MM.1S (cell line): ENCODE results near the gene PRR13.

Experiments used
- DNase-seq: peaks from one replicate; pipeline ENCODE4 v3.0.0-alpha.2; 2015
- H2AFZ ChIP-seq: fragments of 300-600 bp; sonication (generic); 2 replicates; pipeline ENCODE4 v1.6.0; 2016; ENCODE audit warnings: antibody characterized with exemption, low read length
- H3F3A ChIP-seq: fragments of 300-600 bp; sonication (generic); 2 replicates; pipeline ENCODE4 v1.6.1; 2016; ENCODE audit warnings: mild to moderate bottlenecking, antibody characterized with exemption, low read length, moderate library complexity, mixed read lengths; ENCODE audit not compliant: insufficient read depth
- H3K27ac ChIP-seq: fragments of 300-600 bp; sonication (generic); 2 replicates; pipeline ENCODE4 v1.5.1; 2016; ENCODE audit warnings: mild to moderate bottlenecking, low read length
- H3K27me3 ChIP-seq: fragments of 300-600 bp; sonication (generic); replicated peaks from 2 replicates; pipeline ENCODE4 v1.6.0; 2016; ENCODE audit warnings: low read length; ENCODE audit not compliant: insufficient read depth
- H3K36me3 ChIP-seq: fragments of 300-600 bp; sonication (generic); replicated peaks from 2 replicates; pipeline ENCODE4 v1.6.1; 2016; ENCODE audit warnings: mild to moderate bottlenecking, low read length, mixed read lengths; ENCODE audit not compliant: insufficient read depth
- H3K4me1 ChIP-seq: fragments of 300-600 bp; sonication (generic); 2 replicates; pipeline ENCODE4 v1.6.1; 2016; ENCODE audit warnings: low read length, mixed read lengths
- H3K4me2 ChIP-seq: fragments of 300-600 bp; sonication (generic); 2 replicates; pipeline ENCODE4 v1.6.0; 2016; ENCODE audit warnings: low read depth, low read length
- H3K4me3 ChIP-seq: fragments of 300-600 bp; sonication (generic); 2 replicates; pipeline ENCODE4 v1.5.1; 2016; ENCODE audit warnings: low read length, mixed read lengths
- H3K79me2 ChIP-seq: fragments of 300-600 bp; sonication (generic); 2 replicates; pipeline ENCODE4 v1.6.1; 2016; ENCODE audit warnings: mixed run types, low read length, mixed read lengths
- H3K9ac ChIP-seq: fragments of 300-600 bp; sonication (generic); 2 replicates; pipeline ENCODE4 v1.6.1; 2016; ENCODE audit warnings: low read length, mixed read lengths
- H3K9me2 ChIP-seq: fragments of 300-600 bp; sonication (generic); replicated peaks from 2 replicates; pipeline ENCODE4 v1.6.1; 2016; ENCODE audit warnings: mild to moderate bottlenecking, low read length, mixed read lengths; ENCODE audit not compliant: insufficient read depth
- H3K9me3 ChIP-seq: fragments of 300-600 bp; sonication (generic); replicated peaks from 2 replicates; pipeline ENCODE4 v1.6.1; 2016; ENCODE audit warnings: mild to moderate bottlenecking, low read length, mixed read lengths; ENCODE audit not compliant: insufficient read depth
- H4K20me1 ChIP-seq: fragments of 300-600 bp; sonication (generic); 2 replicates; pipeline ENCODE4 v1.6.1; 2016; ENCODE audit warnings: mild to moderate bottlenecking, low read length, moderate library complexity, mixed read lengths; ENCODE audit not compliant: insufficient read depth
- CTCF ChIP-seq: fragments of 300-600 bp; sonication (generic); IDR thresholded peaks from 2 replicates; pipeline ENCODE4 v1.5.1; 2016; ENCODE audit warnings: antibody characterized with exemption, low read length, mixed read lengths
- EZH2 ChIP-seq: fragments of 300-600 bp; sonication (generic); optimal IDR thresholded peaks from 2 replicates; pipeline ENCODE3; 2017; ENCODE audit warnings: low read depth, mild to moderate bottlenecking, antibody characterized with exemption, low read length, mixed read lengths
- EZH2phosphoT487 ChIP-seq: fragments of 300-600 bp; sonication (generic); IDR thresholded peaks from 2 replicates; pipeline ENCODE4 v1.6.1; 2018; ENCODE audit warnings: antibody characterized with exemption, low read length

The PRR13 gene

GRCh38 chr12:53456654-53457366 lies 15.3 kb downstream of the PRR13 start:
- H4K20me1 ChIP-seq: peaks cover 11% of the 10 kb centered on the region

GRCh38 chr12:53459097-53459496 lies 17.6 kb downstream of the PRR13 start:
- no peaks in the 10 kb centered on the region for H3K9me2 ChIP-seq

More at GRCh38 chr12:53456654-53457366, 15.3 kb downstream of the PRR13 start:
- Histone ChIP-seq H3K4me2 (peak overlapping the region; percentile 76), H3K27me3 (no peaks in the 10 kb centered on the region), H3K27ac (peak overlapping the region; percentile 94; the same call in 1 of the 2 replicates), H3K9ac (peak overlapping the region; percentile 65; the same call in 1 of the 2 replicates), H3K79me2 (peaks cover 97% of the 10 kb centered on the region), H2AFZ (no peak overlapping the region), H3K4me3 (peak overlapping the region; percentile 95), H3K4me1 (peaks cover 43% of the 10 kb centered on the region), H3K9me2 (no peaks in the 10 kb centered on the region), H3F3A (peaks cover 95% of the 10 kb centered on the region), H3K36me3 (peaks cover 14% of the 10 kb centered on the region), H3K9me3 (no peaks in the 10 kb centered on the region)
- peak; percentile 35 for DNase-seq
- TF ChIP-seq CTCF (no peak), EZH2phosphoT487 (no peak), EZH2 (no peak)

GRCh38 chr12:53461059-53461458 lies 19.5 kb downstream of the PRR13 start:
- H3K4me2 ChIP-seq: peak overlapping the region; percentile 76
- peaks cover 98% of the 10 kb centered on the region for H3F3A ChIP-seq
- H3K36me3 ChIP-seq: peaks cover 10% of the 10 kb centered on the region
- no peak overlapping the region for H2AFZ ChIP-seq
- H3K27me3 ChIP-seq: no peaks in the 10 kb centered on the region
- peaks cover 68% of the 10 kb centered on the region for H3K4me1 ChIP-seq
- peaks cover 100% of the 10 kb centered on the region for H3K79me2 ChIP-seq
- TF ChIP-seq EZH2phosphoT487: no peak
- H3K9ac ChIP-seq: peak overlapping the region; percentile 65
- peak; percentile 89 for DNase-seq
- H3K9me3 ChIP-seq: no peaks in the 10 kb centered on the region
- H3K4me3 ChIP-seq: peak overlapping the region; percentile 45
- no peaks in the 10 kb centered on the region; the same call in 1 of the 2 replicates for H4K20me1 ChIP-seq
- H3K27ac ChIP-seq: peak overlapping the region; percentile 94
- no peaks in the 10 kb centered on the region for H3K9me2 ChIP-seq

More at GRCh38 chr12:53459097-53459496, 17.6 kb downstream of the PRR13 start:
- H3K4me2 ChIP-seq: peak overlapping the region; percentile 76
- no peak for TF ChIP-seq EZH2
- TF ChIP-seq CTCF: no peak
- TF ChIP-seq EZH2phosphoT487: no peak
- peak overlapping the region; percentile 38 for H3K4me3 ChIP-seq
- H2AFZ ChIP-seq: no peak overlapping the region
- H3K9me3 ChIP-seq: no peaks in the 10 kb centered on the region
- peaks cover 18% of the 10 kb centered on the region for H3K36me3 ChIP-seq
- peak overlapping the region; percentile 65 for H3K9ac ChIP-seq
- H3K27ac ChIP-seq: peak overlapping the region; percentile 94
- DNase-seq: no peak
- peaks cover 100% of the 10 kb centered on the region for H3K79me2 ChIP-seq
- H3K4me1 ChIP-seq: peaks cover 65% of the 10 kb centered on the region
- peaks cover 98% of the 10 kb centered on the region for H3F3A ChIP-seq
- no peaks in the 10 kb centered on the region for H3K27me3 ChIP-seq
- no peaks in the 10 kb centered on the region; the same call in none of the 2 replicates for H4K20me1 ChIP-seq

- Histone ChIP-seq H3K36me3 (peaks cover 10% of the 10 kb centered on the region), H3K27me3 (no peaks in the 10 kb centered on the region), H3F3A (peaks cover 98% of the 10 kb centered on the region), H3K4me1 (peaks cover 71% of the 10 kb centered on the region), H3K27ac (peak overlapping the region; percentile 94), H2AFZ (no peak overlapping the region), H3K9me3 (no peaks in the 10 kb centered on the region), H3K4me3 (peak overlapping the region; percentile 45), H3K9me2 (no peaks in the 10 kb centered on the region), H3K79me2 (peaks cover 100% of the 10 kb centered on the region), H3K9ac (peak overlapping the region; percentile 65; the same call in 1 of the 2 replicates), H4K20me1 (no peaks in the 10 kb centered on the region; the same call in 1 of the 2 replicates), H3K4me2 (peak overlapping the region; percentile 76)
- TF ChIP-seq CTCF: no peak
- TF ChIP-seq EZH2phosphoT487: no peak
- no peak for TF ChIP-seq EZH2
- DNase-seq: peak; percentile 69
Observed at GRCh38 chr12:53461591-53461990, 20.1 kb downstream of the PRR13 start.
